ENCODE measurements around the gene SMPD3. TPM values are rescaled to one million over a fixed set of nuclear protein-coding genes. Genes with fewer than 3 reads are reported as not detected.

Gene SMPD3
- total and polyA plus RNA-seq, 2 of the 4 experiments (the other 2 are of a cell fraction), result not detected

GRCh38 chr16:68479271-68479670, 31.0 kb upstream of the SMPD3 start:
- Histone ChIP-seq H3K79me1 (ENCODE audit: low read depth in 1 of 2, low read length in 2 of 2) (no peaks in the 10 kb centered on the region), H3K4me3 (ENCODE audit: insufficient read depth, low read depth, low read length) (no peak overlapping the region), H3K9me3 (ENCODE audit: control insufficient read depth, insufficient read depth, low read length) (peaks cover 2% of the 10 kb centered on the region), H3K9me1 (ENCODE audit: insufficient read depth, low read length) (no peaks in the 10 kb centered on the region), H3K56ac (ENCODE audit: extremely low read depth, insufficient read depth, low read length) (no peak overlapping the region), H2BK5ac (ENCODE audit: low read depth, low read length, poor library complexity, severe bottlenecking) (no peak overlapping the region), H4K8ac (ENCODE audit: low read depth in 2 of 2, low read length in 2 of 2) (no peak overlapping the region), H4K20me1 (ENCODE audit: insufficient read depth, low read length) (no peaks in the 10 kb centered on the region), H3K36me3 (ENCODE audit: control insufficient read depth, insufficient read depth, low read length) (no peaks in the 10 kb centered on the region), H2AK5ac (ENCODE audit: low read depth, low read length) (no peak overlapping the region), H3K4me1 (ENCODE audit: control insufficient read depth, insufficient read depth, low read length) (no peaks in the 10 kb centered on the region), H3K23ac (ENCODE audit: low read depth, low read length) (no peak overlapping the region), H2BK120ac (ENCODE audit: low read depth, low read length) (no peak overlapping the region), H2AK9ac (replicated peaks; ENCODE audit: low read depth, low read length, poor library complexity) (no peak overlapping the region), H3K4me2 (ENCODE audit: low read depth, low read length) (no peak overlapping the region), H3K14ac (replicated peaks; ENCODE audit: low read depth, low read length) (no peak overlapping the region), H3K4ac (ENCODE audit: low read depth, low read length) (no peak overlapping the region), H3K18ac (ENCODE audit: low read depth, low read length) (no peak overlapping the region), H2BK15ac (ENCODE audit: low read depth, low read length) (no peak overlapping the region), H3K27me3 (ENCODE audit: control insufficient read depth, insufficient read depth, low read length) (peaks cover 8% of the 10 kb centered on the region; the same call in 1 of the 2 replicates), H3K9ac (ENCODE audit: low read depth, low read length) (no peak overlapping the region), H3K27ac (ENCODE audit: insufficient read depth, low read length) (no peak overlapping the region), H2BK20ac (ENCODE audit: low read depth, low read length) (no peak overlapping the region), H4K91ac (ENCODE audit: insufficient read depth, low read depth, low read length) (no peak overlapping the region), H4K5ac (ENCODE audit: low read depth, low read length) (no peak overlapping the region), H2AFZ (replicated peaks; ENCODE audit: low read length, poor library complexity) (no peak overlapping the region)
- ATAC-seq (ENCODE audit: low read depth) (no peak), DNase-seq (no peak)
- ChIA-PET CTCF (no interaction called here), POLR2A (ENCODE audit: unreplicated experiment) (no interaction called here)
- TF ChIP-seq RCOR1 (IDR thresholded peaks at IDR 0.05; ENCODE audit: insufficient replicate concordance, low read length) (no peak), BHLHE40 (IDR thresholded peaks at IDR 0.05; ENCODE audit: low read depth, low read length) (no peak), POLR2A (IDR thresholded peaks at IDR 0.05; ENCODE audit: low read depth, low read length) (no peak), MAZ (IDR thresholded peaks at IDR 0.05; ENCODE audit: borderline replicate concordance, low read depth, low read length) (no peak), NFE2L2 (IDR thresholded peaks at IDR 0.05; ENCODE audit: low read depth, low read length) (no peak)
- TF ChIP-seq, protein P1, sequence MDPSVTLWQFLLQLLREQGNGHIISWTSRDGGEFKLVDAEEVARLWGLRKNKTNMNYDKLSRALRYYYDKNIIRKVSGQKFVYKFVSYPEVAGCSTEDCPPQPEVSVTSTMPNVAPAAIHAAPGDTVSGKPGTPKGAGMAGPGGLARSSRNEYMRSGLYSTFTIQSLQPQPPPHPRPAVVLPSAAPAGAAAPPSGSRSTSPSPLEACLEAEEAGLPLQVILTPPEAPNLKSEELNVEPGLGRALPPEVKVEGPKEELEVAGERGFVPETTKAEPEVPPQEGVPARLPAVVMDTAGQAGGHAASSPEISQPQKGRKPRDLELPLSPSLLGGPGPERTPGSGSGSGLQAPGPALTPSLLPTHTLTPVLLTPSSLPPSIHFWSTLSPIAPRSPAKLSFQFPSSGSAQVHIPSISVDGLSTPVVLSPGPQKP (IDR thresholded peaks at IDR 0.05; ENCODE audit: borderline replicate concordance, low read depth, low read length), result no peak
- intact Hi-C loops (cut with micrococcal nuclease), result no loop called here
- dilution Hi-C loops (cut with HindIII; ENCODE audit: low sequenced_read_pairs, unreplicated experiment), result no loop called here
- no TSS peak for BruUV-seq (replicated peaks)
- in situ Hi-C loops (cut with MboI; ENCODE audit: low sequenced_read_pairs), result no loop called here
- WGBS, 2 experiments (ENCODE audit: extremely low coverage in 2 of 2, insufficient read length in 1 of 2), result no CpG with 5 or more reads among the region's 2 CpGs

Data from IMR-90 (cell line).